Body of pancreas (tissue), 4 donors: Measurements from ENCODE around the gene C2orf76.

Experiments
- POLR2A ChIP-seq, 3 donors: fragments of 450-650 bp; IDR thresholded peaks; one replicate each; pipeline ENCODE4 v1.6.1; 2016; ENCODE audit warnings: antibody characterized with exemption in 3 of 3, mild to moderate bottlenecking in 2 of 3
- TF ChIP-seq, protein P1 (sequence below), 7 experiments: fragments of 450-650 bp in 4 of 7; fragments of 200-600 bp in 3 of 7; sonication (generic) in 3 of 7; IDR thresholded peaks; one replicate each; pipeline ENCODE4 v1.5.1; 2016 to 2019; ENCODE audit warnings: antibody characterized with exemption in 7 of 7

DNA sequence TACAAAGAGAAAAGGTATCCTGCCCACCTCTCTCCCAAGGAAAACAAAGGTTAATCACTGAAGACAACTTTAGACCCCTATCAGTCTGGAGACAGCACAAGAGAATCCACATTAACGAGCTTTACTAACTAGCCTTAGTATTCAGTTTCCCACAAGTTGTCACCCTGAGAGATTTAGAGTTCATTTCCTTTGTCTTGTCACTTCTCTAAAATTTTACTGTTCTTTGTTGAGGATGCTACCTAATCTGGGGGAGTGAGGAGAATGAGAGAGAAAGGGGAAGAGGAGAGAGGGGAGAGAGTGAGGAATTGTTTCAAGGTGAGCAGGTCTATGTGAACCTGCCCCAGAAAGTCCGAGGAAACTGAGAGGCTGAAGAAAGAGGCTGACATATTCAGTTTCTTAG is 28.4 kb downstream of the C2orf76 start:
- TF ChIP-seq, protein P1, sequence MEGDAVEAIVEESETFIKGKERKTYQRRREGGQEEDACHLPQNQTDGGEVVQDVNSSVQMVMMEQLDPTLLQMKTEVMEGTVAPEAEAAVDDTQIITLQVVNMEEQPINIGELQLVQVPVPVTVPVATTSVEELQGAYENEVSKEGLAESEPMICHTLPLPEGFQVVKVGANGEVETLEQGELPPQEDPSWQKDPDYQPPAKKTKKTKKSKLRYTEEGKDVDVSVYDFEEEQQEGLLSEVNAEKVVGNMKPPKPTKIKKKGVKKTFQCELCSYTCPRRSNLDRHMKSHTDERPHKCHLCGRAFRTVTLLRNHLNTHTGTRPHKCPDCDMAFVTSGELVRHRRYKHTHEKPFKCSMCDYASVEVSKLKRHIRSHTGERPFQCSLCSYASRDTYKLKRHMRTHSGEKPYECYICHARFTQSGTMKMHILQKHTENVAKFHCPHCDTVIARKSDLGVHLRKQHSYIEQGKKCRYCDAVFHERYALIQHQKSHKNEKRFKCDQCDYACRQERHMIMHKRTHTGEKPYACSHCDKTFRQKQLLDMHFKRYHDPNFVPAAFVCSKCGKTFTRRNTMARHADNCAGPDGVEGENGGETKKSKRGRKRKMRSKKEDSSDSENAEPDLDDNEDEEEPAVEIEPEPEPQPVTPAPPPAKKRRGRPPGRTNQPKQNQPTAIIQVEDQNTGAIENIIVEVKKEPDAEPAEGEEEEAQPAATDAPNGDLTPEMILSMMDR (IDR thresholded peaks at IDR 0.05), result no peak
- no peak for TF ChIP-seq POLR2A (IDR thresholded peaks at IDR 0.05)
